ENCODE results near the gene CNKSR3.

Gene CNKSR3

GRCh38 chr6:154504102-154504501, 6.4 kb downstream of the CNKSR3 start:
- DNase-seq, result no peak

- DNase-seq, result no peak
Measured at GRCh38 chr6:154503658-154504057, 6.8 kb downstream of the CNKSR3 start.

- DNase-seq, result no peak
Measured at GRCh38 chr6:154502553-154502952, 7.9 kb downstream of the CNKSR3 start.

- DNase-seq, result no peak
Measured at GRCh38 chr6:154501578-154501868, 9.0 kb downstream of the CNKSR3 start.

GRCh38 chr6:154500769-154501577, 9.5 kb downstream of the CNKSR3 start:
- peak in 20 of 58 donors; percentile 5 to 82 (median 29) for DNase-seq

- DNase-seq, result no peak
Measured at GRCh38 chr6:154499855-154500589, 10.5 kb downstream of the CNKSR3 start.

GRCh38 chr6:154498340-154498934, 12.0 kb downstream of the CNKSR3 start:
- DNase-seq, result no peak

GRCh38 chr6:154496793-154497517, 13.5 kb downstream of the CNKSR3 start:
- no peak for DNase-seq

- no peak for DNase-seq
Measured at GRCh38 chr6:154496186-154496585, 14.3 kb downstream of the CNKSR3 start.

- peak in 2 of 58 donors; percentile 10 to 11 for DNase-seq
Measured at GRCh38 chr6:154494592-154495311, 15.7 kb downstream of the CNKSR3 start.

GRCh38 chr6:154491567-154492470, 18.7 kb downstream of the CNKSR3 start:
- no peak for DNase-seq

- no peak for DNase-seq
Measured at GRCh38 chr6:154489822-154490221, 20.7 kb downstream of the CNKSR3 start.

- no peak for DNase-seq
Measured at GRCh38 chr6:154488802-154489437, 21.6 kb downstream of the CNKSR3 start.

GRCh38 chr6:154488248-154488593, 22.3 kb downstream of the CNKSR3 start:
- no peak for DNase-seq

- no peak for DNase-seq
Measured at GRCh38 chr6:154487367-154488247, 22.9 kb downstream of the CNKSR3 start.

GRCh38 chr6:154485815-154486214, 24.7 kb downstream of the CNKSR3 start:
- no peak for DNase-seq

- no peak for DNase-seq
Measured at GRCh38 chr6:154484942-154485341, 25.5 kb downstream of the CNKSR3 start.

GRCh38 chr6:154482858-154483257, 27.6 kb downstream of the CNKSR3 start:
- DNase-seq, result no peak

Measured in anterior cingulate cortex (tissue), 58 donors.